HG03575 (cell line): ENCODE results near the gene FAM3D.

Experiments
- ATAC-seq: cut with Tn5 transposase; IDR thresholded peaks from one replicate; pipeline ENCODE4 v1.9.1; 2021; ENCODE audit not compliant: unreplicated experiment, insufficient number of reproducible peaks, low FRiP score; ENCODE audit errors: extremely low read depth

FAM3D gene

GRCh38 chr3:58613236-58614132 lies 53.1 kb downstream of the FAM3D start:
- no peak for ATAC-seq

GRCh38 chr3:58612830-58613229 lies 53.7 kb downstream of the FAM3D start:
- ATAC-seq: no peak

GRCh38 chr3:58609990-58610389 lies 56.6 kb downstream of the FAM3D start:
- no peak for ATAC-seq

GRCh38 chr3:58608648-58609047 lies 57.9 kb downstream of the FAM3D start:
- no peak for ATAC-seq

GRCh38 chr3:58607816-58608215 lies 58.8 kb downstream of the FAM3D start:
- no peak for ATAC-seq

- no peak for ATAC-seq
Measured at GRCh38 chr3:58606693-58607092, 59.9 kb downstream of the FAM3D start.

GRCh38 chr3:58604031-58604430 lies 62.5 kb downstream of the FAM3D start:
- no peak for ATAC-seq

- no peak for ATAC-seq
Measured at GRCh38 chr3:58603606-58604005, 63.0 kb downstream of the FAM3D start.

GRCh38 chr3:58597770-58598310 lies 68.7 kb downstream of the FAM3D start:
- ATAC-seq: no peak

- ATAC-seq: no peak
Measured at GRCh38 chr3:58596834-58597518, 69.6 kb downstream of the FAM3D start.

GRCh38 chr3:58594117-58594516 lies 72.5 kb downstream of the FAM3D start:
- ATAC-seq: no peak

- no peak for ATAC-seq
Measured at GRCh38 chr3:58591517-58592510, 74.8 kb downstream of the FAM3D start.

- no peak for ATAC-seq
Measured at GRCh38 chr3:58588030-58588614, 78.5 kb downstream of the FAM3D start.

GRCh38 chr3:58586776-58587192 lies 79.8 kb downstream of the FAM3D start:
- ATAC-seq: no peak

- ATAC-seq: no peak
Measured at GRCh38 chr3:58585994-58586393, 80.6 kb downstream of the FAM3D start.

- peak; percentile 46 for ATAC-seq
Measured at GRCh38 chr3:58585005-58585786, 81.4 kb downstream of the FAM3D start.

- ATAC-seq: no peak
Measured at GRCh38 chr3:58584690-58585004, 81.9 kb downstream of the FAM3D start.
